HG03159 (cell line): ENCODE results near the gene PDIA5.
"Not testable (repeated sequence)": the region's sequence is repeated elsewhere in the genome, so short reads cannot be mapped to it uniquely, and the experiment has no call there.

Source experiments
- ATAC-seq: cut with Tn5 transposase; IDR thresholded peaks from one replicate; pipeline ENCODE4 v1.9.1; 2021; ENCODE audit warnings: mild to moderate bottlenecking, moderate library complexity; ENCODE audit not compliant: unreplicated experiment

PDIA5 gene

GRCh38 chr3:123141276-123141675, 74.5 kb downstream of the PDIA5 start:
- no peak for ATAC-seq

GRCh38 chr3:123143669-123144411, 77.0 kb downstream of the PDIA5 start:
- ATAC-seq = no peak

GRCh38 chr3:123147754-123148535, 81.1 kb downstream of the PDIA5 start:
- no peak for ATAC-seq

DNA sequence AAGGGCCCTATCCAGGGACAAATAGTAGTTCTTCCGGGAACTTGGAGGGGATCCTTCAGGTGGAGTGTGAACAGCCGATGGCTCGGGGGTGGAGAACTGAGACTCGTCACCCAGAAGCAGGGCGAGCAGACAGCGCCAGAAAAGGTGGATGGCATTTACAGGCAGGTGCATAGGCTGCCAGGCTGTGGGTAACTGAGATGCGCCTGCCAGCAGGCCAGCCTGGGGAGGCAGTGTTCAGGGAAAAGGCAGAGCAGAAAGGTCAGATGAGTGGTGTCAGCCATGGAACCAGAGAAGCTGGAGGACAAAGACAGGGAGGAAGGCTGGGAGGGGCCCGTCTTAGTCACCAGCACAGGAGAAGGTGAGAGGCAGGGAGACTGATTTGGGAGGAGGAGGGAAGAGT, 81.9 kb downstream of the PDIA5 start:
- ATAC-seq = no peak

- no peak for ATAC-seq
These were observed 82.7 kb downstream of the PDIA5 start for GRCh38 chr3:123149525-123149924.

DNA sequence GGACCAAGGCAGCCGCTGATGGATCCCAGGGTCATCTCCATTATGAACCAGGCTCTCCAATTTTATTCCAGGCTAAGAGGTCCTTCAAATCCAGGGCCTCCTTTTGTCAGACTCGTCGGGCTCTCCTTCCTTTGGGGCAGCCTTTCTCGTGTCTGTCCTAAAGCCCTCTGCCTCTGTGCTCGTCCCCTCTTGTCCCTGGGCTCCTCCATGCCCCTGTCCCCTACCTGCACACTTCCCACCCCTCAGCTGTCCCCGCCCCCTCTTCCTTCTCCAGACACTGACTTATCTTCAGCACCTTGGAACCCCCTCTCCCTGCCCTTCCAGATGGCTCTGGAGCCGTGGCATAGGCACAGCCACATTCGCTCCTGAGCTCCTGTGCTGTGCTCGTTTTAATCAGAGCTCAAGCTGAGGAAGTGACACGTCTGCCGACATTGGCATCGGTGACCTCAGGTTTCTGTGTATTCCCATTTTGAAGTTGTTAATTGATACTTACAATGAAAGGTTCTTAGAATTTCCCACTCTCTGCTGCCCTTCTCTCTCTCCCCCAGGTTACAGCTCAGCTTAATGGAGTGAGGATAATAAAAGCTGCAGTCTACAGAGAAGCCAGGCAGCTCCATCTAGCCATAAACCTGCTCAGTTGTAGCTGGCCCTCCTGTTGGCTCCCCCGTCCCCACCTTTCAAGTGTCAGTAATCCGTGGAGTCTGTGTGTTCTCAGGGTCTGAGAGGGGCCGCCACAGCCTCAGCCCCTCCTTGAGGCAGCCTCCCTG, 83.8 kb downstream of the PDIA5 start:
- ATAC-seq = no peak

DNA sequence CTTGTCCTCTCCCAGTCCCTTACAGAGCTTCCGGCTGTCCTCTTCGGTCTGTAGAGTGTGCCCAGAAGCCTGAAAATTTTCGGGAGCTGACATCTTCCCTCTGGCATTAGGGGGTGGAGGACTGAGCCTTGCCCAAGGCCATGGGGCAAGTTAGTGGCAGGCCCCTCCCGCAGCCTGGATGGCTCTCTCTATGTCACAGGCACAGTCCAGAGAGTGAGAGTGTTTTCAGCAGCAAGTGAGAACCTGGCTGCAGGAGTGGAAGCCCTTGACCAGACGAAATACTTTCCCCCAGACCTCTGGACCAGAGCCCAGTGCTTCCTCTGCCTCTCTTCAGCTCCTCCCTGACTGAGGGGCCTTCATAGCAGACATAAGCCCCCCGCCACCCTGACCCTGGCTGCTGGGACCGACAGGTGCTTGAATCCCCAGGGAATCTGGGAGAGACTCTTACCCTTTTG, 84.5 kb downstream of the PDIA5 start:
- ATAC-seq = no peak

DNA sequence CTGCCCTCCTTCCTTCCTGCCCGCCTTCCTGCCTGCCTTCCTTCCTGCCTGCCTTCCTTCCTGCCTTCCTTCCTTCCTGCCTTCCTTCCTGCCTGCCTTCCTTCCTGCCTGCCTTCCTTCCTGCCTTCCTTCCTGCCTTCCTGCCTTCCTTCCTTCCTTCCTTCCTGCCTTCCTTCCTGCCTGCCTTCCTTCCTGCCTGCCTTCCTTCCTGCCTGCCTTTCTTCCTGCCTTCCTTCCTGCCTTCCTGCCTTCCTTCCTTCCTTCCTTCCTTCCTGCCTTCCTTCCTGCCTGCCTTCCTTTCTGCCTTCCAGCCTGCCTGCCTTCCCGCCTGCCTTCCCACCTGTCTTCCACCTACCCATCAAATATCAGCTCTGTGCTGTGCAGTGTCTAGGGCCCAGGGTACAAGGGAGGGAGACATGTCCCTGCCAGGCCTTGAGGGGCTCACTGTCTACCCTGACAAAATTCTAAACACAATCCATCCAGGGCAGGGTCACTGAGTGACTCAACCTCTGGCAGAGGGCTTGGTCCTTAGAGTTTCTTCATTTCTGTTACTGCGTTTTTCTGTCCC, 85.1 kb downstream of the PDIA5 start:
- ATAC-seq = not testable (repeated sequence)

DNA sequence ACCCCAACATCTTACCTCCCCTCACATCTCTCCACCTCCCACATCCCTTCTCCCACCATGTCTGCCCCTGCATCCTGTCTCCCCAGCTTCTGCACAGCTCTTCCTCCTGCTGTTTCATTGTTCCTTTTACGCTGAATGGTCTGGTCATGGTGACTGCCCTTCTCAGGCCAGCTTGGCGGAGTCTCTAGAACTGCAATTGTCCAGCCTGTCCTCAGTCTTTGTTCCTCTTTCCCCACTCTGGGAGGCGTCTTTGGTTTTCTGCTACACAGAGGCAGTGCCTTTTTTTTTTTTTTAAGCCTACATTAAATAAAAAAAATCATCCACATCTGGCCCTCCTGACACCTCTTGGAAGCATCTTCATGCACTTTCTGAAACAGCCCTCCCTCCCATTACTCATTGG, 85.9 kb downstream of the PDIA5 start:
- no peak for ATAC-seq

DNA sequence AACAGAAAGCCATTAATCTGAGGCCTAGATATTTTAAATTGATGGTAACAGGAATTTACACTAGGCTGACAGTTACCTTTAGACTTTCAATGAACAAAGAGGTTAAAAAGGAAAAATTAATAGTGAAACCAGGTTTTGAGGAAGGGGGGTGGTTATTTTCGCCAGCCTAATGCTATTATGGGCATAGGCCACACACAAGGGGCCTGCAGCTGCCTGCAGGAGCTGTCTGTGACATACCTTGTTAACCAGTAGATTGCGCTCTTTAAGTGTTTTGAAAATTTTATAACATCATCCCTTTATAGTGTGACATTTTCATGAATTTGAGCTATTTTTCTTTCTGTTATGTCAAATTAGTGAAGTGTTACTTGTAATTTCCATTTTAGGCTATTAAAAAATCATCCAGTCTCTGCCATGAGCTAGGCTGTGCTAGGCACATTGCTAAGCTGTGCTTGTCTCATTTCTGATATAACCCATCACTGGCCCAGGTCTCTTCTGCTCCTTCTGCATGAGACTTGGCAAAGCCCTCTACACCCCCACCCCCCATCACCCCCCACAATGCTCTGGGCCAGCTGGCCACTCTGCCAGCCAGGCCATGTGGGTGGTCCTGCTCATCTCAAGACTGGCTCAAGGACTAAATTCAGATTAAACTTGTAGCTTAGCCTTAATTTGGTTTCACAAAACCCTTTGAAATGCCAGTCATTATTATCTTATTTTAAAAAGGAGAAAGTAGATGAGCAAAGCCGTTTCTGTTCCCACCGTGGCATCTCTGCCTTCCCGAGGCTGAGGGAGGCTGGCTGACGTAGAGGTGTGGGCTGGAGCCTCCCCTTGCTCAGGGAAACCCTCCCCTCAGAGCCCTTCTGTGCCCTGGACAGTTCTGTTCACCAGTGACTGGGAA, 86.5 kb downstream of the PDIA5 start:
- no peak for ATAC-seq

GRCh38 chr3:123154020-123154985, 87.5 kb downstream of the PDIA5 start:
- no peak for ATAC-seq

DNA sequence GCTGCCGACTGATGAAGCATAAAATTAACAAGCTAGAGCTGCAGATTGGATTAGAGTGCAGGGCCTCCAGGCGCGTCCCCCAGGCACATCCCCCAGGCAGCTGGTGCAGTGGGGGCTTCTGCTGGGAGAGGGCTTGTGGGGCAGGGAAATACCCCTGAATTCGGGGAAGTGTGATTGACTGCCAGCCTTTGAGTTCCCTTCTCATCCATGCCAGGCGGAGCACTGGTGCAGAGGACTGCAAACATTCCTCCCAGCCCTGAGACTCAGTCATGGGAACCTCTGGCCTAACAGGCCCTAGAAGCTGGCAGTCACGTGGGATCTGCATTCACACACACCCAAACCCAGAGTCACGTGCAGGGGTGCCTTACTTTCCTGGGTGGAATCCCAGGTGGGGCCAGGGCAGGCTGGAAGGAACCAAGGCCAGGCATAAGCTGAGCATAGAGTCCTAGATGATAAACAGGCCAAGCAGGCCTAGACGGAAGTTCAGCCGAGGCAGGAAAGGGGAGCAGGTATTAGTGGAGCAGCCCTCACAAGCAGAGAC, 88.7 kb downstream of the PDIA5 start:
- ATAC-seq = no peak

DNA sequence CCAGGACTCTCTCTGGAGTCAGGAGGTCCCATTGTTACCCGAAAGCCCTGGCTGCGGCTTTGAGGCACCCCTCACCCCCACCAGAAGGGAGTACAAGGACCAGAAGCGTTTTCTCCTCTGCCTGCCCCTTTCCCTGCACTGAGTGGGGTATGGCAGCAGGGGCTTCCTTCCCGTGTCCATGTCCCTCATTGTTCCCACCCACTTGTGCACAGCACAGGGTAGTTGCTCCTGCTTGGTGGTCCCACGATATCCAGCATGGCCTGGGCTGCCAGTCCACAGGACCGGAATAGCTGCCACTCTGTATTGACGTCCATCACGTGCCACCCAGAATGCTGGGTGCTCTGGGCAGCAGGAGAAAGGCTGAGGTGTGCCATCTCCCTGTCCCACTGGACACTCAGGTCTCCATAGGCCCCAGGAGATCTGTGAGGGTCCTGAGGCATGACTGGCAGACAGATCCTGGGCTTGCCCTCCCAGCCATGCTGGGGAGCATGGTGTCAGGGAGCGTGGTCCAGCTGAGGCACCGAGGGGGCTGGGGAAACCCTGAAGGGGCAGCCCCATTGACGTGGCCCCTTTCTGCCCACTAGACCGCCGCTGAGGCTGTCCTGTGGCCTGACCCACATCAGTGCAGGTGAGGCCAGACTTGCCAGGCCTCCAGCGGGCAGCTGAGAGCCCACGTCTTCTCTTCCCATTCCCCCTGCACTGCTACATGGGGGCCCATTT, 89.6 kb downstream of the PDIA5 start:
- no peak for ATAC-seq

- ATAC-seq = no peak
These were observed 90.4 kb downstream of the PDIA5 start for GRCh38 chr3:123157209-123157597.

DNA sequence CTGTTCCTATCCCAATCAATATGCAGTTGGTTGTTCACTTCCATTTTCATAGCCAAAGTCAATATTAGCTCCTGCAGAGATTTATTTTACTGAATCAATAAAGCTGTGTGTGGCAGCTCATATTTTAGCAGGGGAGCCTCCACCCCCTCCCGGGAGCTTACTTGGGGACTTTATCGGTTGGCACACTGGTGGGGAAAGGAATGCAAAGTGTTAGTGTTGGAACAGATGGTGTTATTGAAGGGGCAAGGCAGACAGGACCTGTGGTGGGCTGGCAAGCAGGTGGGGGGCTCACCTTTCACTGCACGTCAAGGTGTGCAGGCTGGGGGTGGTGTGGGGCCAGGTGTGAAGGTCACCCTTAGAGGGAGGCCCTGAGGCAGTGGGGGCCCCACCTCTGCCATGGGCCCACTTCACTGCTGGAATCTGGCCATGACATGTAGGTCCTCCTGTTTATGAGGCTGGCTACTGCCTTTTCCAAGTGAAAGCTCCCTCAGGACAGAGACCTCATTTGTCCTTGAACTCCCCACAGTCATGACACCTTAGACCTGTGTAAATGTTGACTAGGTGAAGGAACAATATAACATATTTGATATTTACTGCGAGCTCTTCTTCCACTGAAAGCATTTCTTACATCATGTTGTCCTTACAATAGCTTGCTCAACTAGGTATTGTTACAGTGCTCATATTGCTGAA, 90.9 kb downstream of the PDIA5 start:
- ATAC-seq = no peak

- ATAC-seq = no peak
These were observed 91.5 kb downstream of the PDIA5 start for GRCh38 chr3:123158330-123158729.

DNA sequence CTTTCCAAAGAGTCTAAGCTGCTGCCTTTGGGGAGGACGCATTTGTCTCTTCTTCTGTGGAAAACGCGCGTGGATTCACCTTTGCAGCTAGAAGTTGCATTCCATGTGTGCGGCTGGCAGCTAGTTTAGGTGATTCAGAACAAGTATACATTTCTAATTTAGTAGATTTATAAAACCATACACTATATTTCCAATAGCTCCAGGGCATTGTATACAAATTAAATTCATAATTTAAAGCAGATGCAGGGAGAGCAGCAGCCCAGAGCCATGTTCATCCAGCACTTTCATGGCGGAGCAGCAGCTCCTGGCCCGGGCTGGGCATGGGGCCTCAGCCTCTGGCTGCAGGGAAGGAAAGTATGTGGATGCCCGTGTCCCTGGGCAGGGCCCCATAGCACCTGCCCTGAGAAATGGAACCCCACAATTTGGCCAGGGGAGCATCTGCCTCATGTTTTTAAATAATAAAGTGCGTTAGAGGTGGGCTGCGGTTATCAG, 92.1 kb downstream of the PDIA5 start:
- no peak for ATAC-seq
